GM12872 (cell line): ENCODE data around the gene MYH6.

Experiments used
- CTCF ChIP-seq: IDR thresholded peaks from 3 replicates; pipeline ENCODE4 v1.5.1; 2011; ENCODE audit warnings: low read depth, mild to moderate bottlenecking, low read length, moderate library complexity; ENCODE audit not compliant: insufficient read depth

MYH6 gene

GRCh38 chr14:23433457-23433856, 25.4 kb upstream of the MYH6 start:
- TF ChIP-seq CTCF = no peak

- no peak for TF ChIP-seq CTCF
Observed at GRCh38 chr14:23432946-23433345, 24.9 kb upstream of the MYH6 start.

GRCh38 chr14:23432102-23432925, 24.2 kb upstream of the MYH6 start:
- no peak for TF ChIP-seq CTCF

GRCh38 chr14:23431486-23431885, 23.4 kb upstream of the MYH6 start:
- no peak for TF ChIP-seq CTCF

- no peak for TF ChIP-seq CTCF
Observed at GRCh38 chr14:23430723-23431085, 22.6 kb upstream of the MYH6 start.

- no peak for TF ChIP-seq CTCF
Observed at GRCh38 chr14:23430016-23430722, 22.1 kb upstream of the MYH6 start.

GRCh38 chr14:23428686-23429495, 20.8 kb upstream of the MYH6 start:
- TF ChIP-seq CTCF = no peak
